Stimulated activated CD8-positive, alpha-beta memory T cell treated with anti-CD3 and anti-CD28 coated beads, Interleukin-12 subunit alpha, Interleukin-12 subunit beta, amount 100 ng/mL, for 1 hour (primary cell): ENCODE measurements around the gene CXorf58.
"Not testable (repeated sequence)": the region's sequence is repeated elsewhere in the genome, so short reads cannot be mapped to it uniquely, and the experiment has no call there.

Experiments
- DNase-seq: peaks from one replicate; pipeline ENCODE4 v3.0.0-alpha.2; 2020; ENCODE audit warnings: low read depth

CXorf58 gene, protein sequence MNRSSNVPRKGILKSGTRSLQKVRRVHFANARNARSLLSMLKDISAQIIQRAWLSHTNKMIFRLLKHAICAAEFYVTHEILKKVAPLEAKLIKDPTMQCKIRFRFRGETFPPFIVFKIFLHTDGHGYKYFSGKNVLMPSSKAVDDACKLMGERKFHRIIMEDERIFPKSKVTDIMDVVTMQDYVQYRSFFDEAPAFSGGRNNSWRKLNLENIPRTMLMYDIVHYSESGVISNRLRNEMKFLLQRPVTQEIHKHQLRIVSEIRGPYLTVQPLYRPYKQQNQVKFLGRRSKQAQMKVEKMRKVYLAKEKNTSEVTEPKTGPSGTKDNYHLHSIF

DNA sequence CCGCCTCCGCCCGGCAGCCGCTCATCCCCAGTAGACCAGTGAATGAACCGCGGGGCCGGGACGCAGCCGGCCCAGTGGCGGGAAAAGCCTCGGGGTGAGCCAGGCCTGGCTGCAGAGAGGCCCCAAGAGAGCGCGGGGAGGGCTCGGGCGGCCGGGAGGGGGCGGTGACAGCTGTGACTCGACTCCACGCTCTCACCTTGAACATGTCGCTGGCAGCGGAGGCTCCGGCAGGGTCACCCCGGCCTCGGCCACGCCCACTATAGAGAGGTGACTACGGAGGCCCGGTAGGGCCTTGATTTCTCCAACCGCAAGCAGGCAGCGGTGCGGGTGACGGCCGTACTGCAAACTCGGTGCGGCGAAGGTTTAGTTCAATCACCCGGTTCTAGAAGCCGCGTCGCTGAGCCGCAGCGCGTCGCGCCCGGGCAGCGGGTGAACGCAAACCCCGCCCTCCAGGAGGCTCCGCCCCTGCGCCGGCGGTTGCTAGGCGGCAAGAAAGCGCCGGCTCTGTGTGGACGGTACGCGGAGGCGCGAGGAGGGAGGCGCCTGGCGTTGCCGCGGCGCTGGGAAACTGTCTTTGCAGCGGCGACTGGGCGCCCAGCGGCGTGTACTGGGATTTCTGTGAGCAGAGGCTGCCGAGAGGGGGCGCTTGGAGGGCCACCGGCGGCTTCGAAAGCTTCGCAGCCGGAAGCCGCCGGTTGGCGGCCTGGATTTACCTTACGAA, at the start of gene CXorf58, which contains the start of gene APOO:
CXorf58 (plus strand) TSS at position 509 of the 721 bp plus-strand sequence. CDS start 2,297 bp downstream, outside the sequence.
APOO (minus strand) TSS at position 441 of the 721 bp plus-strand sequence; CDS start at position 205, 236 bp downstream.
- peak; percentile 73 for DNase-seq

DNA sequence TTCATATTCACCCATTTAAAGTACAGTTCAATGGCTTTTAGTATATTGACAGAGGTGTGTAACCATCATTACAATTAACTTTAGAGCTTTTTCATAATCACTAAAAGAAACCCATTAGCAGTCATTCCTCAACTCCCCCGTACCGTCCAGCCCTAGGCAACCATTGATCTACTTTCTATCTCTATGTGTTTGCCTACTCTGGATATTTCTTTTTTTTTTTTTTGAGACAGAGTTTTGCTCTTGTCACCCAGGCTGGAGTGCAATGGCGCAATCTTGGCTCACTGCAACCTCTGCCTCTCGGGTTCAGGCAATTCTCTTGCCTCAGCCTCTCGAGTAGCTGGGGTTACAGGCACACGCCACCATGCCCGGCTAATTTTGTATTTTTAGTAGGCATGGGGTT, 48.6 kb upstream of the CXorf58 start:
- DNase-seq = not testable (repeated sequence)

DNA sequence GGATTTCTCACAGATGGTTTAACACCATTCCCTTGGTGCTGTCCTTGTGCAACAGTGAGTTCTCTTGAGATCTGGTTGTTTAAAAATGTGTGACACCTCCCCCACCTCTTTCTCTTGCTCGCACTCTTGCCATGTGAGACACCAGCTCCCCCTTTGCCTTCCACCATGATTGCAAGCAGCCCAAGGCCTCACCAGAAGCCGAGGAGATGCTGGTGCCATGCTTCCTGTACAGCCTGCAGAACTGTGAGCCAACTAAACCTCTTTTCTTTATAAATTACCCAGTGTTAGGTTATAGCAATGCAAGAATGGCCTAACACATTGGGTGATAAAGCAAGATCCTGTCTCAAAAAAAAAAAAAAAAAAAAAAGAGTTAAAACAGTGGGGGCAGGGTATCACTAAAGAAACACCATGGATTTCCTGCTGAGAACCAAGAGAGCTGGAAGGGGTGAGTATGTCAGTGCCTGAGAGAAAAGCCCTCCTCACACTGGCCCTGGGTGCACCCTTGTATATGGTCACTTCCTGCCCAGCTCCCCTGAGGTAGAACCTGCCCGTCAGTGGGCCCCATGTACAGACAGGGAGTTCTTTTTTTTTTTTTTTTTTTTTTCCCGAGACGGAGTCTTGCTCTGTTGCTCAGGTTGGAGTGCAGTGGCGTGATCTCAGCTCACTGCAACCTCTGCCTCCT, 46.5 kb upstream of the CXorf58 start:
- DNase-seq = no peak

DNA sequence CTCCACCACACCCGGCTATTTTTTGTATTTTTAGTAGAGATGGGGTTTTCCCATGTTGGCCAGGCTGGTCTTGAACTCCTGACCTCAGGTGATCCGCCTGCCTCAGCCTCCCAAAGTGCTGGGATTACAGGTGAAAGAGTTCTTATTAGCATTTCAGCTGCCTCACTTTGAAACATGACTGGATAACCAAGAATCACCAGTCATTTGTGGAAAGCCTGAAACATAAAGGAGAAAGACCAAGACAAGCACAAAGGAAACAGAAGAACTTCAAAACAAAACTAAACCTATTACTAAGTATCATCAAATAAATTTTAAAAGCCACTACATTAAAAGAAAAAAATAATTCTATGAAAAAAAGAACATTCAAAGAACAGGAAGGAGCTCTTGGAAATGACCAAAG, 45.9 kb upstream of the CXorf58 start:
- not testable (repeated sequence) for DNase-seq

DNA sequence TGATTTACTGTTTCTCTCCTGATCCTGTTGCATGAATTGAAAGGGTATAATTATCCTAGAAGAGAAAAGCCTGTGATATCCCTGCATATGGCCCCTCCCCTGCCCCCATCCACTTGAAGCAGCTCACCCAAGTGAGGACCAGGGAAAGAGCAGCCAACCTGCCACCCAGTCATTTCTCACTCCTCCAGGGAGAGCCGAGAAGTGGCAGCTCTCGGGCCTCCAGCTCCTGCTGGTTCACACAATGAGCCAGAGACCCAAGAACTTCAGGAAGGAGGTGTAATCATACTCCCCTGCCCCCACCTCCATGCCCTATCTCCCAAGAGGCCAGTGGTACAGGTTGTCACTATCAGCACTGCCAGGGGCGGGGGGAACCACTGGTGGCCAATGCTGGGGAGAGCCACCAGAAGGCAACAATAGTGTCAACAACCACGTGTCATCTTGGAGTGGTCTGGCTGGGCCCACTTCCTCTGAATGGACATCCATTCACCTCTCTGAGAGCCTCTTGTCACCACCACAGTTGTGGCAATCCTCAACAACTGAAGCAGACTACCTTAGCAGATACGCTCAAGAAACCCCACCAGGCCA, 43.0 kb upstream of the CXorf58 start:
- no peak for DNase-seq

DNA sequence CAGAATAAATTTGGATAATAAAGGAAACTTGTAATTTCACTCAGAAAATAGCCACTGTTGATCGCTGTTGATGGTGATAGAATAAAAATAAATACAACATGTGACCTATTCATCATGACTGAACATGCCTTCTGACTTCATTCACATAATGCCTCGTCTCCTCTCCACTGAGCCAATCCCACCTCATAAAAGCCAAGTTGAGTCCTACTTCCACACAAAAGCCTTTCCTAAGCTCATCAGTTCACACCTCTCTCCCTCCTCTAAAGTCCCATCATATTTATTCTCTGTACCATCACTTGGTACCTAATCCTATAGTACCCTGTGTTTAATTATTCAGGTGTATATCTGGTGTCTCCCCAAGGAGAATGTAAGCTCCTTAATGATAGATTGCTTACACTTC, 37.8 kb upstream of the CXorf58 start:
- DNase-seq = no peak

DNA sequence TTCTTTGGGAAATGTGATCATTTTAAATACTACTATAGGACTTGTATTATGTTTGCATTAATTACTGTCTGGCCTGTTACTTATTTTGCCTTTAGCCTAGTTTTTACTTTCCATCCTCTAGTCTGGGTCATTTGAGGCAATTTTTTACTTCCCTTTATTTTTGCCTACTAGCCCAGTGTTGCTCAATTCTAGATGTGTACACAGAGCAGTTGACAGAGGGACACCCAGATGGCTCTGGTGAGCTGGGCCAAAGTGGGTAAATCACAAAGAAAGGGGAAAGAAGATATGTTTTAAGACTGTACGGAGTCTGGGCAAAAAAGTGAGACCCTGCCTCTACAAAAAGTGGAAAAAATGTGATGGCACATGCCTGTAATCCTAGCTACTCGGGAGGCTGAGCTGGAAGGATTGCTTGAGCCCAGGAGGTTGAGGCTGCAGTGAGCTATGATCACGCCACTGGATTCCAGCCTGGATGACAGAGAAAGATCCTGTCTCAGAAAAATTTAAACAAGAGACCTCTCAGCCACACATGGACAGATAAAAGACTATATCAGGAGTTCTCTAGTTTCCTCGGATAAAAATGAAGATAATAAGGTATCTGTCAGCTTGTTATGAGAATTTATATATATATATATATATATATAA, 35.8 kb upstream of the CXorf58 start:
- DNase-seq = no peak

DNA sequence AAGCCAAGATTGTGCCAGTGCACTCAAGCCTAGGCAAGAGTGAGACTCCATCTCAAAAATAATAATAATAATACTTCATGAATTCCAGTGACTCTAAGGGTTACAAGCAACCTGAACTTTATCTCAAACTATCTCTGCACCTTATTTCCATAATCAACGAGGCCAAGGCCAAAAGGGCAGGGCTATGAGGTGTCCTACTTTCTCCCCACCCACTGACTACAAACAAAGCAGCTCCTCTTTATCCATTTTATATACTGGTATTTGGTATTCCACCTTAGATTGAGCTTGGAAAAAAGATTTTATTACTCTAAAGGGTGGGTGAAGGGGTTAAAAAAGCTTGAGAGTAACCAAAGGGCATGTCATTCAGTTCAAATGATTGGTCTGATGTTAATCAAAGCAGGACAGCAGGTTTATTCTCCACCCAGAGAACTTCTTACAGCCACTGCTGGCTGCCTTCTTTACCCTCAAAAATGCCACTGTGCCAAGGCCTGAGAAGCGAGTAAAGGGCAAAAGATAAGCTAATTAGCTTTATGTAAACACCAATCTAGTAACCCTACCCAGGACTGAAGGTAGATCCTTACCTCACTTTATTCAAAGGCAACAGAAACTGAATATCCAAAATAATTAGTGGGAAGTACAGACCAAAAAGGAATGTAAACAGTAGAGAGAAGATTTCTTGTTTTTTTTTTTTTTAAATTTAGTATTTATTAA, 28.3 kb upstream of the CXorf58 start:
- no peak for DNase-seq

DNA sequence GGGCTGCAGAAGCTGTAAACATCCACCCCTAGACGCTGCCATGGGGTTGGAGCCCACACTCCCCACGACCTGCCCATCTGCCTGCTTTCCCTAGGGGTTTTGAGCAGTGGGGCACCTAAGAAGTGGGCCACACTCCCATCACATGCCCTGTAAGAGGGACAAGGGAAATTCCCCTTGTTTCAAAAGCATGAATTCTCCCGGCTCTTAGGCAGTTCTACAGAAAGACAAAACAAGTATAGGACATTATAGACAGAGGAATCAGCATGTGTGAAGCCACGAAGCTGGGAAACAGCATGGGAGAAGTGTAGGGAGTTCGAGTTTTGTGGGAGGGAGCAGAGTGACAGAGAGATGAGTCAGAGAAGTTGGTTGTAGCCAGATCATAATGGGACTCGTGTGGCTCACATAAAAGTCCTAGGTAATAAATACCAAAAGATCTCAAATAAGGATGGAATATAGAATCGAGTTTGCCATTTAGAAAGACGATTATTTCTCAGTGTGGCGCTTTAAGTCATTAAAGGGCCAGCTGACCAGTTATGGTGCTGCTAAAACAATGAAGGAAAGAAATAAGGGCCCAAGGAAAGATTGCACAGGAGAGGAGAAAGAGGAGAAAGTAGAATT, 24.0 kb upstream of the CXorf58 start:
- DNase-seq = no peak

DNA sequence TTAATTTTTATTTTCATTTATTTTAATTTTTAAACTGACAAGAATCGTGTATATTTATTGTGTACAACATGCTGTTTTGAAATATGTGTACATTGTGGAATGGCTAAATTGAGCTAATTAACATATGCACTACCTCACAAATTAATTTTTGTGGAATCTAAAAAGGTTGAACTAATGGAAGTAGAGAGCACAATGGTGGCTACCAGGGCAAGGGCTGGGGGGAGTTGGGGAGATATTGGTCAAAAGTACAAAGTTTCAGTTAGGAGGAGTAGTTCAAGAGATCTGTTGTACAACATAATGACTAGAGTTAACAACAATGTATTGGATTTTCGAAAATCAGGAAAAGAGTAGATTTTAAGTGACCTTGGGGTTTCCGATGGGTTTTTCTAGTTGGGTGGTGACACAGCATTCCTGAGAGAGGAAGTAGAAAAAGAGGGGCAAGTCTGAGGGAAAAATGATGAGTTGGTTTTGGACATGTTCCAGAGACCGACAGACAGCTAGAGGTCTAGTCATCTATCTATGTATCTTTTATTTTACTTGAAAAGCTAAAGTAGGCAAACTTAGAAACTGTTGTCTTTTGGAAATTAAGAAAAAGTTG, 23.3 kb upstream of the CXorf58 start:
- DNase-seq = no peak

DNA sequence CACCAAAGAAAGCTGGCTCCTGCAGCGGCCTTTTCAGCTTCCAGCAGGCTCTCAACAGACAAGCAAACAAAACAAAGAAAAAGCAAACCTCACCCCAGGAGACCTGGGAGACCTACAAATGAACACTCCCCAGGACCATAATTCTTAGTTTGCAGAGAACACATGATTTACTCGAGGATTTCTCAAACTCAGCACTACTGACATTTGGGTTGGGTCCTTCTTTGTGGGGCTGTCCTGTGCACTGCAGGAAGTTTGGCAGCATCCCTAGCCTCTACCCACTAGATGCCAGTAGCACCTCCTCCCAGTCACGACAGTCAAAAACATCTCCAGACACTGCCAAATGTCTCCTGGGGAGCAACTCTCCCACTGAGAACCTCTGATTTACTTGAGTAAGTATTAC, 22.0 kb upstream of the CXorf58 start:
- no peak for DNase-seq

DNA sequence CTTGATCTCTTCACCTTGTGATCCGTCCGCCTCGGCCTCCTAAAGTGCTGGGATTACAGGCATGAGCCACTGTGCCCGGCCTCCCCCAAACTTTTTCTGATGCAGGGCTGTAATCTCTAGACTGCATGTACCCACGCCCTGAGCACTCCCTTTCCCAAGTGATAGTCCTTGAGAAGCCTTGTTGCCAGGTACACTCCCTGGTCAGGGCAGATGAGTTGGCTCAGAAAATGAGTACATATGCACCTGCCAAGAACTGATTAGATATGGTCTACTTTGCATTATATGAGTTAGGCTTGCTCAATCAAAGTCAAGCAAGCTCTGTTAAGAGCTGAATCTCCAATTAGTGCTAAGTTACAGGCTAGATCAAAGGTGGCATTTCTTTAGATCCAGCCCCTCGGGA, 20.4 kb upstream of the CXorf58 start:
- DNase-seq = no peak

DNA sequence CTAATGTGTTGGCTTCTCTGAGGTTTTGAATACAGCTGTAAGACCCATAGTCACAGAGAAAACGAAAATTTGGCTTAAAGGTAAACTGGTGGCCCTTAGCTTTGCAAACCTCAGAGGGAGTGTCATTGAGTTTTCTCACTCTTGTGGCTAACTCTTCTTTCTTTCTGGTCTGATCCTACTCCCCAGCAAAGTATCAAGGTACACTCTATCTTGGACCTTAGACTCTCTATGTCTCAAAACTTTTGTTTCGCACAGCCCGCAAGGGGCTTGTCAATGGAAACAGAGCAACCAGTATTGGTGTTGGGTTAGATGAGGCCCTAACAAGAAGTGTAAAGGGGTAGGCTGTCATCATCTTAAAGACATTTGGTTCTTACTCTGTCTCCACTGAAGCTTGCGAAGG, 19.9 kb upstream of the CXorf58 start:
- DNase-seq = no peak

DNA sequence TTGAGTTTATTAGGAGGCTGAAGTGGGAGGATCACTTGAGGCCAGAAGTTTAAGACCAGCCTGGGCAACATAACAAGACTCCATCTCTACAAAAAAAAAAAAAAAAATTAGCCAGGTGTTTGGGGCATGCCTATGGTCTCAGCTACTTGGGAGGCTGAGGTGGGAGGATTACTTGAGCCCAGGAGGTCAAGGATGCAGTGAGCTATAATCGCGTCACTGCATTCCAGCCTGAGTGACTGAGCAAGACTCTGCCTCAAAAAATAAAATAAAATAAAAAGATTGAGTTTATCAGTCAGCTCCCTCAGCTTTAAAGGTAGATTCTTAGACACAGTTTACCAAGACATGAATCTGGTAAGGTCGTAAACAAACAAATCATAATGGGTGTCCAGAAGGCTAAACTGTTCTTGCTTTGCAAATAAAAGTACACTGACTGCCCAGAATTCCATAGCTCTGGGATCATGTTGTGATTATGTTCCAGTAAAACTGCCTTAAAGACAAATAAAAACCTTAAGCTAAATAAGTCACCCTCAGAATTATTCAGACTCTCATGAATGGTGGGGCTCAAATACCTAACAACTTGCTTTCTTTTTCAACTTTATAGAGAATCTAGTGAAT, 18.8 kb upstream of the CXorf58 start:
- no peak for DNase-seq

DNA sequence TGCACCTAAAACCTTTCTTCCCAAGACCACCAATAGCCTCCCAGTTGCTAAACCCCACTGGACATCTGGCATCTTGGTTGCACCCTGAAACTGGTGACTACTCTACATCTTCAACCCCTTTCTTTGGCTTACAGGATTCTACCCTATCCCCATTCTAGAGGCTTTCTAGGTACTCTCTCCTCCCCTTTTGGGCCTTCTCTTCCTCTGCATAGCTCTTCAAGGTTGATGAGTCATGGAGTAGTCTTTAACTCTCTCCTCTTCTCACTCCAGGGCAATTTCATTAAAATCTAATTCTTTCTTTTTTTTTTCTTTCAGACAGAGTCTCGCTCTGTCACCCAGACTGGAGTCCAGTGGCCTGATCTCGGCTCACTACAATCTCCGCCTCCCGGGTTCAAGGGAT, 16.9 kb upstream of the CXorf58 start:
- no peak for DNase-seq

DNA sequence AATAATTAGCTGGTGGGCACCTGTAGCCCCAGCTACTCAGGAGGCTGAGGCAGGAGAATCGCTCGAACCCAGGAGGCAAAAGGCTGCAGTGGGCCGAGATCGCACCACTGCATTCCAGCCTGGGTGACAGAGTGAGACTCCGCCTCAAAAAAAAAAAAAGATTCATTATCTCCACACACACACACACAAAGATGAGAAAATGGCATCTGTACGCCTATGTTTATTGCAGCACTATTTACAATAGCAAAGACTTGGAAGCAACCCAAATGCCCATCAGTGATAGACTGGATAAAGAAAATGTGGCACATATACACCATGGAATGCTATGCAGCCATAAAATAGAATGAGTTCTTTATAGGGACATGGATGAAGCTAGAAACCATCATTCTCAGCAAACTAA, 12.8 kb upstream of the CXorf58 start:
- DNase-seq = not testable (repeated sequence)

DNA sequence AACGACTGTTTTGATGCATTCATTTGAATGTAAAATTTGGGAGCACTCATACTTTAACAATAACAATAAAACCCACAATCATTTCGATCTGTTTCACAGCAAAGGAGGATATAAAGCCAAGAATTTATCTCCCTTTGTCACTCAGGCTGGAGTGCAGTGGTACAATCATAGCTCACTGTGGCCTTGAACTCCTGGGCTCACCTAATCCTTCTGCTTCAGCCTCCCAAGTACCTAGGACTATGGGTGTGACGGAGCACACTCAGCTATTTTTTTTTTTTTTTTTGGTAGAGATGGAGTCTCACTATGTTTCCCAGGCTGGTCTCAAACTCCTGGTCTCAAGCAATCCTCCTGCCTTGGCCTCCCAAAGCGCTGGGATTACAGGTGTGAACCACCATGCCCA, 11.3 kb upstream of the CXorf58 start:
- DNase-seq = not testable (repeated sequence)

DNA sequence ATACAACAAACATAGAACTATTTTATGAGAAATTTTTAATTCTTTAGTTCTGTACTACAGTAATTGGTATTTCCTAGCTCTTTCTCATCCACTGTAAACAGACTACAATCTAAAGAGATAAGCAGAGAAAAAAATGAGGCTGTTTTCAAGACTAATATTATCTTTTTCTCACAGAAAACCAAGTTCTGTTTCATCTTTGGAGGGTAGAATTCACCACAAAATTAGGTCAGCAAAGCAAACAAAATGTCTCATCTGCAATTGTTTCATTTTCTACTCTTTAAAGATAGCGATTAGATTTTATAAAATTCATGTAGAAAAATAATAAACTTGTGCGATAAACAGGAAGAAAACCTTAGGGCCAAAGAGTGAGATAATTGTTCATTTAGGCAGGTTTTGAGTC, 10.8 kb upstream of the CXorf58 start:
- no peak for DNase-seq

DNA sequence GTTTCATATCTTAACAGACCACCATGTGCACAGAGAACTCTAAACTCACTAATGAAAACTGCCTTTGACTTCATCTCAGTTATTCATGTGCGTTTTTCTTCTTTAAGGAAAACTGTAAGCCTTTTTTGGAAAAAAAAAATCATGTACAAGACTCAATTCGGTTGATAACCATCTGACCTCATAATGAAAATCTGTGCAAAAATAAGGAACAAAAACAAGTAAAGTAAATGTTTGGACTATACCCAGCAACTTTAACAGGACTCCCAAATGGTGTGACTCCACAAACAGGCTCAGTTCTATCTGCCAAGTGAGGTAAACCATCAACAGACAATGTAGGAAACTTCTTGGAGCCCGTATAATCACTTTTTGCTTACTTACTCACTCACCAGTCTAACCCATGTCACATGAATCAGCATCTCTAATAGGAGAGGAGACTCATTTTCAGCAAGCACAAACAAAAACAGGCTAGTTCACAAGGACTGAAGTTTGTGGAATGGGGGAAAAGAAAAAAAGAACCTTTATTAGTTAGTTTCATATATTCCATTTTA, 9.3 kb upstream of the CXorf58 start:
- DNase-seq = no peak
